NOMO-1 treated with dmso at 0.1 percent for 144 hours (cell line): ENCODE measurements around the gene CCDC13.
A peak's percentile ranks its signal among the peaks of the same experiment; 100 is the strongest.
"Not testable (repeated sequence)": the region's sequence is repeated elsewhere in the genome, so short reads cannot be mapped to it uniquely, and the experiment has no call there.

Experiments used
- DNase-seq: peaks from one replicate; lab custom pipeline; 2025; ENCODE audit not compliant: unreplicated experiment; lab: John Stamatoyannopoulos, UW

CCDC13 gene, protein sequence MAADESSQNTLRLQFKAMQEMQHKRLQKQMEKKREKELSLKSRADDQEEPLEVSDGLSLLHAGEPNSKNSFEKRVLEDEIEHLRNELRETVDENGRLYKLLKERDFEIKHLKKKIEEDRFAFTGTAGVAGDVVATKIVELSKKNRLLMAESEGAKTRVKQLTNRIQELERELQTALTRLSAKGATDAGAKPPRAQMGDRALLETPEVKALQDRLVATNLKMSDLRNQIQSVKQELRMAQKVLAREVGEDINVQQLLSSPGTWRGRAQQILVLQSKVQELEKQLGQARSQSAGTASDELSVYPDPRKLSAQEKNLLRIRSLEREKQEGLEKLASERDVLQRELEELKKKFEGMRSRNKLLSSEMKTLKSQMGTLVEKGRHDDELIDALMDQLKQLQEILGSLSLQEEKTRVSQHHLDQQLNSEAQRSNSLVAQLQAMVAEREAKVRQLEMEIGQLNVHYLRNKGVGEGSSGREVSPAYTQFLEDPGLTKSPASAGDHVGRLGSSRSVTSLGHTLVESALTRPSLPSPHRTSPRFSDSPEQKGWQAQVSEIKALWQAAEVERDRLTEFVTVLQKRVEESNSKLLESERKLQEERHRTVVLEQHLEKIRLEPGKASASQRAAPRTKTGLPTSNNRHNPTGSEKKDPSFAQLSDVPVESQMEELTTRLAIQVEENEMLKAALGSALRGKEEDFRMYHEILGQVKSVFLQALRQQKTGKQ

DNA sequence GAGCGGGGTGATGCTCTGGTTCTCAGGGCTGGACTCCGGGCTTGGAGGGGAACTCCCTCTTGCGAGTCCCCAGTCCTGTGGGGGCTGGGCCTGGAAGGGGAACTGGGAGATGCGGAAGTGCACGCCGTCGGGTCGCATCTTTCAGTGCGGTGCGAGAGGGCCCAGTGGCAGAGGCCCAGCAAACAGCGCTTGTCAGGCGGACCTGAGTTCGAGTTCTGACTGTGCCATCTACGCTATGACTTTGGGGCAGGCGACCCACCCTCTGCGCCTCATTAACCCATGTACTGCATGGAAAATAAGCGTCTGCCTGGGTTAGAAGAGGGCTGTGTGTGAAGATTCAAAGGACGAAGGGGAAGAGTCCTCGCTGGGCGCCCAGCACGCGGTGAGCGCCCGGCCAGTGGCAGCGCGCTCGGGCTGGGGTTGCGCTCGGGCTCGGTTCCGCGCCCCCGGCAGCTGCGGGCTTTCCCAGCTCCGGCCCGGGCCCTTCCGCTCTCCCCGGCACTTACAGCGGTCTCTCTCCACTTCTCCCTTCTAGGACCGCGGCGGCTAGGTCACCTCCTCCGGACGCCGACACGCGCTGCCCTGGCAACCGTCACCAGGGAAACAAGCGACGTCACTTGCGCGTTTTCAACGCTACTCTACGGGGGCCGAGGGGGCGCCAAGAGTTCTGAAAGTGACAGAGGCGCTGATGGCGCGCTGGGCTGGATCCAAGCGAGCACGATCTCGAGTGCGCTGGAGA is at the start of gene CCDC13:
Gene CCDC13 (minus strand): TSS at position 584 of the 739 bp plus-strand sequence. CDS start 14,908 bp downstream, outside the sequence.
- peak; percentile 95 for DNase-seq

DNA sequence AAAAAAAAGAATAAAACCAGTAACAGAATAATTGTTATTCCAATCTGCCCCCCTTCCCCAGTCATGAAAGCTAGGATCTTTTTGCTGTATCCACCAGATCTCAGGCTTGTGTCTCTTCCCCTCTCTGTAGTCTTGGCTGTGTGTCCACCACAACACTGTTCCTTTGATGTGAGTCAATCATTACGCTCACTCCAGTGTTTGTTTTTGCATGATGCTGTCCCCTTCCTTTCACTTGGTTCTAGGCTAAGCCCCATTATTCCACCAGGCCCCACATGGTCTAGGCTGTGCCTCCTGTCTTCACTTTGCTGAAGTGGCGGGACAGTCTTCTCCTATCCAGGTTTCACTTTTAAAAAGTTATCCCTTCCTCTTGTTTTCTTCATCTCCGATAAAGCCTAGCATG is 49.8 kb upstream of the CCDC13 start:
- no peak for DNase-seq

DNA sequence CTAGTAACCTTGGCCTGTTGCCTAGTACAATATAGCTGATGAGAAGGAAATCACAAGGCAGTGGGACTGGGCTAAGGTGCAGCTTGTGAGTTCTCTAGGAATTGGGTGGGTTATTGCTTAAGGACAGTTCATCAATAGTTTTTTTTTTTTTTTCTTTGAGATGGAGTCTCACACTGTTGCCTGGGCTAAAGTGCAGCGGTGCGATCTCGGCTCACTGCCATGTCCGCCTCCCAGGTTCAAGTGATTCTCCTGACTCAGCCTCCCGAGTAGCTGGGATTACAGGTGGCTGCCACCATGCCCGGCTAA is 47.6 kb upstream of the CCDC13 start:
- no peak for DNase-seq

DNA sequence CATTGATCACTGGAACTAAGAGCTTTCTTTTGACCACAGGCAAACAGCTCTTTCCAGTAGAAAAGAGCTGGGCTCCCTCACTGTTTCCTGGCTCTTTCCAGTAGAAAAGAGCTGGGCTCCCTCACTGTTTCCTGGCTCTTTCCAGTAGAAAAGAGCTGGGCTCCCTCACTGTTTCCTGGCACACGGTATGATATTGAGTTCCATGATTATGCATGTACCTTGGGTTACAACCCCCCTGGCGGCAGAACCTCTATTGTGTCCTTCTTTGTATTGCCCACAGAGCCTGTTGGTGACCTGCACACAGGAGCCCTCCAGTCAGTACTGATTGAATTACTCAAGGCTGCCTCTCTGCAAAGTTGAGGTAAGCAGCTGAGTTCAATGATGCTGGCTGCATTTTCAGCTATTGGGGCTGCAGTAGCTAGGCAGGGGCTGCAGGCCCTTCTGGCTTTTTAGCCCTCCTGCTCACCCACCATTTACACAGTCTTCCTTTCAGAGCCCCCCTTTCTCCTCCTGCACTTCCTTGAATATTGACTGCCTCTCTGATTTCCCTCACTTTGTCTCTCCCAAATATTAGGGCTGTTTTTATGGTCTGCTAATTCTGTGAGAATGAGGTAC is 46.4 kb upstream of the CCDC13 start:
- no peak for DNase-seq

DNA sequence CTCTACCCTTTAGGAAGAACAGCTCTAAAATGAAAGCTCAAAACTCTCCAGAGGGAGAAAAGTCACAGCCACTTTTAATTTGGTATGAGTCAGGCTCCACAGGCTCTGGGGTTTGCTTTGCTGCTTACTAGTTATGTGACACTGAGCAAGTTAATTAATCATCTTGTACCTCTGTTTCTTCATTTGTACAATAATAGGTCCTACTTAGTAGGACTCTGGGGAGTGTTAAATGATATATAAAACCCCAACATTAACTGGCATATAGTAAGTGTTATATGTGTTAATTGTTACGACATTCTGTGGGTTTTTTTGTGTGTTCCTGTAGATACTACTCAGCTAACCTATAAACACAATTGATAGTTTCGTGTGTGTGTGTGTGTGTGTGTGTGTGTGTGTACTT is 42.8 kb upstream of the CCDC13 start:
- no peak for DNase-seq

DNA sequence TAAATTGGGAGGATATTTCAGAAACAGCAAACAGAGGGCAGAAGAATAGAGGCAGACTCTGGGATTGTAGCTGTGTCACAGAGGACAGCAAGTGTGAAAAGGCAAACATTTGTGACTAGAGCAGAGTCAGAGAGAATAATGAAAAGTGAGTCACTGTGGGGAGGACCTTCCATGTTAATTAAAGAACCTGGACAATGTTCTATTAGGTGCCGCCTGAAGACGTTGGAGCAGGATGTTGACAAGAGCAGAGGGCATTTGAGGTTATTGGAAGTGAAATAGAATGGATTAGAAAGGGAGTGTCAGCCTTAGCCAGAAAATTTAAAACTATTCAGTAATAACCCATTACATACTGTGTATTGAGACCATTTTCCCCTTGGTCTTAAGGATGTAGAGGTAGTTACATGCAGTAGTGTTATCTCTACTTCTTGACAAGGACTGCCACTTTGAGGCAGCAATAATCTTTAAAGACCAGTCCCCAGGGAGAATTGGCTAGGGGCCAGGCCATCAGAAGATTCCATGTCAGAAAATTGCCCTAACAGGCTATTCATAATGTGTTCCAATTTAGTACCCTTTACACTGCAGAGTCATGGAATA is 42.0 kb upstream of the CCDC13 start:
- DNase-seq: no peak

DNA sequence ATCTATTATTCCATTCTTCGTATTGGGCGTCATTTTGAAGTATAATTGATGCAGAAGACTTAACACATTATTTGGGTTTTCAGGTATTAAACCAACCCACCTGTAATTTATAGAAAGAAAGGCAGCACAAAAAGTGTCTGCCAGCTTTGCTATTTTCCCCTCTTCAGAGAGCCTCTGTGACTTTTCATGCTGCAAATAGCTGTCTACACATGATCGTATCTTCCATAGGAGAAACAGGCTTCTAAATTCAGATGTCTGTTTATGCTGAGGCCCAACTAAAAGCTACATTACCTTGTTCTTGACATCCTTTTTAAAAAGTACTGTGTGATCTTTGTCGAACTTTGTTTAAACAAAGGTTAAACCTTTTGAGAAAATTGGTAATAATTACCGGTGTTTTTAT is 41.2 kb upstream of the CCDC13 start:
- no peak for DNase-seq

DNA sequence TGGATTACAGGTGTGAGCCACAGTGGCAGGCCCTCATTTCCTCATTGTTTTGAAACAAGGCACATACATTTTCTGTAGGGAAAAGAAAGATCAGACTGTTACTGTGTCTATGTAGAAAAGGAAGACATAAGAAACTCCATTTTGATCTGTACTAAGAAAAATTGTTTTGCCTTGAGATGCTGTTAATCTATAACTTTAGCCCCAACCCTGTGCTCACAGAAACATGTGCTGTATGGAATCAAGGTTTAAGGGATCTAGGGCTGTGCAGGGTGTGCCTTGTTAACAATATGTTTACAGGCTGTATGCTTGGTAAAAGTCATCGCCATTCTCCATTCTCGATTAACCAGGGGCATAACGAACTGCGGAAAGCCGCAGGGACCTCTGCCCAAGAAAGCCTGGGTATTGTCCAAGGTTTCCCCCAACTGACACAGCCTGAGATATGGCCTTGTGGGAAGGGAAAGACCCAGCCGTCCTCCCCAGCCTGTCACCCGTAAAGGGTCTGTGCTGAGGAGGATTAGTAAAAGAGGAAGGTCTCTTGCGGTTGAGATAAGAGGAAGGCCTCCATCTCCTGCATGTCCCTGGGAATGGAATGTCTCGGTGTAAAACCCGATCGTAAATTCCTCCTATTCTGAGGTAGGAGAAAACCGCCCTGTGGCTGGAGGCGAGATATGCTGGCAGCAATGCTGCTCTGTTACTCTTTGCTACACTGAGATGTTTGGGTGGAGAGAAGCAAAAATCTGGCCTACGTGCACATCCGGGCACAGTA is 38.2 kb upstream of the CCDC13 start:
- not testable (repeated sequence) for DNase-seq

DNA sequence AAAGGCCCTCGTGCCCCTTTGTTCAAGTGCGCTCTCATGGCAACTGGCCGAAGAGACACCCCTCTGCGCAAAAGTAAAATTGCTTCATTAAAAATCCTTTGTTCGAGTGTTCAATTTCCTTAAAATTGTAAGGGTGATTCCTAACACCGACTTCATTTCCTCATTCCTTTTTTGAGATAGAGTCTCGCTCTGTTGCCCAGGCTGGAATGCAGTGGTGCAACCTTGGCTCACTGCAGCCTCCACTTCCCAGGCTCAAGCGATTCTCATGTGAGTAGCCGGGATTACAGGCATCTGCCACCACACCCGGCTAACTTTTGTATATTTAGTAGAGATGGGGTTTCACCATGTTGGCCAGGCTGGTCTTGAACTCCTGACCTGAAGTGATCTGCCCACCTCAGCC is 37.7 kb upstream of the CCDC13 start:
- not testable (repeated sequence) for DNase-seq

DNA sequence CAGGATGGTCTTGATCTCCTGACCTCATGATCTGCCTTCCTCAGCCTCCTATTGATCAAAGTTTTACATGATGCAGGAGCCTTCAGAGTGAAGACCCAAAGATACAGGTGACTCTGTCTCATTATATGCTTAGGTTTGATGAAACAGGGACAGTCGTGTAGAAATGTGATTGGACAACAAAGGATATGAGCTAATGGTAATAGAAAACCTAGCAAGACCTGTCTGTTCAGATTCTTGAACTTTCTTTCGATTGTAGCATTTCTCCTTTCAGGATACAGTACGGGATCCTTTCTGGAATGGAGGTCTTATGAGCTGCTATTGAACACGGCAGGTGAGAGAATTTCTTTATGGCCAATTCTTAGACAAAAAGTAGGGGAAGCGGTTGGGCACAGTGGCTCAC is 36.1 kb upstream of the CCDC13 start, which contains the start of gene ACKR2:
Gene ACKR2 (plus strand): TSS at position 244 of the 400 bp plus-strand sequence. CDS start 55,058 bp downstream, outside the sequence.
- DNase-seq: no peak

DNA sequence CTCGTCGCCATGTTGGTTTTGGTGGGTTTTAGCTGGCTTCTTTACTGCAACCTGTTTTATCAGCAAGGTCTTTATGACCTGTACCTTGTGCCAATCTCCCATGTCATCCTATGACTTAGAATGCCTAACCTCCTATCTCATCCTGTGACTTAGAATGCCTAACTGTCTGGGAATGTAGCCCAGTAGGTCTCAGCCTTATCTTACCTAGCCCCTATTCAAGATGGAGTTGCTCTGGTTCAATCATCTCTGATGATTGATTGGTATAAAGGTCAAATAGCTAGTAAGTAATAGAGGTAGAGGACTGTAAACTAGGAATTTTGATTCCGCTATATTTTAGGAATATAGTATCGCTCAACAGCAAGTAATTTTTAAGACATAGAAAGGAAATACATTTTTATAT is 34.9 kb upstream of the CCDC13 start:
- DNase-seq: no peak

DNA sequence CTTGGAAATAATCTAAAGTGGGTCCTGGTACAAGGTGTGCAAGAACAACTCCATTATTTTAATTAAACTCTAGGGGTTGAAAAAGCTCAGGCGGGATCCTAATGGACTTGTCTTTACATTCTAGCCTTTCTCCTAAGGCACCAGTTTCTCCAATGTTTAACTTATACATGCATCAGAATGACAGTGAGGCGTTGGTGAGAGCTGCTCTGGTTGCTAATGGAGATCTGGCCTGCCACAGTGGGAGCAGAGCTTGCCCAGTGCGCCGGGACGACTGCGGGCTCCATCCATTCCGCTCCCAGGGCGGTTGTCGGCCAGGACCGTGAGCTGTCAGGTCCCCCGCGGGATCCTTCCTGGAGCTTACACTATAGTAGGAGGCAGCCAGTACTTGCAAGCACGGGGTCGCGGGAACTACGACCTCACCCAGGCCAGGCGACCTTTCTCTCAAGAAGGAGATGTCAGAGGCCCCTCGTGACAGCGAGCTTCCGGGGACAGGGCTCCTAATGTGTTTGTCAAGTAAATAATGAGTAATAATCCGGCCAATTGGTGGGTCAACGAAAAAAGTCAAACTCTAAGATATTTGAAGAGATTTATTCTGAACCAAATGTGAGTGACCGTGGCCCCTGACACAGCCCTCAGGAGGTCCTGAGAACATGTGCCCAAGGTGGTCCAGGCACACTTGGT is 32.2 kb upstream of the CCDC13 start:
- DNase-seq: no peak

DNA sequence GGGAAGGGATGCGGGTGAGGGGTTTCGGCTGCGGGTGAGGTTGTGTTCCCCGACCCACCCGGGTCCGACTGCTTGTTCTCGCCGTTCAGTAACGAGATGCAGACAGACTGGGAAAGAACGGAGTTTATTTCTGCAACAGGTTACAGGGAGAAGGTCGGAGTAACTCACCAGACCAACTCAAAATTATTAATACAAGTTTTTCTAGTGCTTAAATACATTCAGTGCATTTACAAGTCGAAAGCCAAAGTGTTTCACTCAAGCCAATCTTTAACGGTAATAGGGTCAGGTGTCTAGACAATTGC is 31.7 kb upstream of the CCDC13 start:
- DNase-seq: no peak

DNA sequence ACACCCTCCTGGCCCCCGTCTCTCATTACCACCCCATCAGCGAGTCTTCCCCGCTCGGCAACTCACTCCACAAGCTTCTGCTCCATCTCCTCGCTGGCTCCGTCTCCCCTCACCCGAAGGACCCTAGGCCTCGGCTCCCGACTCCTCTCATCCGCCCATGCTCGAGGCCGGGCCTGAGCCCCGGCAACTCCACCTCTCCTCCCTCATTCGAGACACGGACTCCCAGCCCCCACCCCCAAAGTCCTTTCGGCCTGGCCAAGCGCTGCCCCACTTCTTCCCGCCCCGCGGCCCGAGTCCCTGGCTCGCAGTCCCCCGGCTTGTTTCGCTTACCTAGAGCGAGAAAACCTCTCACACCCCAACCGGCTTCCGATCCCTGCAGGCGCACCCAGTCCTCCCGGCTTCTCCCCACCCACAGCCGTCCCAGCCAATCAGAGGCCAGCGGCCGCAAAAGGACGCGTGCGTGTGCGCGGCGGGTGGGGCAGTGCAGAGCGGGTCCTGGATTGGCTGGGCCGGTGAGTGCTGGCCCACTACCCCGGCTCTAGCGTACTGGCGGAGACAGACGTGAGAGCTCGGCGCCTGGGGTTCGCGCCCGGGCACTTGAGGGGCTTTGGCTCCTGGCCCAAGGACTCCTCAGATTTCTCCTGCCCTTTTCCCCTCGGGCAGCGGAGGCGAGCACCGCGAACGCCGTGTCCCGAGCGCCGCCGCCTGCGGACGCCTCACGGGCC is 31.2 kb upstream of the CCDC13 start, which contains the start of gene HIGD1A:
Gene HIGD1A (minus strand): TSS at position 385 of the 725 bp plus-strand sequence. CDS start 10,237 bp downstream, outside the sequence.
- peak; percentile 98 for DNase-seq

DNA sequence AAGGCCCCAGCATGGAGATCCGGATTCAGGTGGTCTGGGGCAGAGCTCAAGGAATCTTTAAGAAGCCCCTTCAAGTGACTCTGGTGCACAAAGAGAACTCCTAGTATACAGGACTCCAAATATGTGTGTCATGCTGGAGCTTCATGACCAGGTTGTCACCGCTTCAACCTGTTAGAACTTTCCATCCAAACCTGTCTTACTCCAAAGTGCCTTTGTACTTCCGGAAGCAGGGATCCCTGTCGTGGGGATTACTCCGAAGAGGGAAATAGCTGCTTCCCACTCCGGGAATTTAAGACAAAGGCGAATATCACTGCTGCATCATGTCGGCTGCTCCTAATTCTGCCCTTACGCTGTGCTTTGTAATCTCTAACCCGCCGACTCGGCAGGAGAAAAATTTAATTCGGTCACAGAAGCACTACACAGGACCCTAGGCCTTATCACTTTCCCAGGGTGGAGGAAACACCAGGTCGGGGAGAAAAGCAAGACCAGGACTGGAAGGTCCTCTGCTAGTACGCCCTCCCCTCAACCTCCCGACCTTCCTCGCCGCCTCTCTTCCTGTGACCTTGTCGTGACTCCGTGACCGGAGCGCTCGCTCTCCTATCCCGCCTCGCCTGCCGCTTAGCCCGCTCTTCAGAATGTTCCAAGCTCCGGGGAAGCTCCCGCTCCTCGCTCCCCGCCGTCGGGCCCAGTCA is 30.5 kb upstream of the CCDC13 start:
- no peak for DNase-seq

DNA sequence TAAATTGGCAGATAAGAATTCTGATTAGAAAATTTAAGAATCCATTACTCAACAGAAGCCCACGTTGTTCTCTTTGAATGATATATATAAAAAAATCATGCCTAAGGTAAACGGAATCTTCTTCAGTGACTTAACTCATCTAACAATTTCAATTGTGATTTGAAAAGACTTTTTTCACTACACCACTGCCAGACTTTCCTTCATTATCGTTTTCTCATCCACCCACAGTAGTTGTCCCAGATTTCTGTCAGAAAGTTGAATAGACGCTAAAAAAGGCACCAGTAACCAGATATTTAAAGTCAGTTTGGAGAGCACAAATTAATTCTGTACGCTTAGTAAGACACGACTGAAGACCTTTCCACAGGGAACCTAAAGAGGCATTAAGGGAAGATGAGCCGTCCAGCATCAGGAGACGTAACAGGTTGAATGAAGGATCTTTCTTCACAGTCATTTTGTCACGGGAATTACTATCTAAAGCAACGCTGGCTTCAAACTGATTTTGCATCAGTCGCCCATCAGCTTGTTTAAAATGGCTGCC is 29.9 kb upstream of the CCDC13 start:
- DNase-seq: no peak

DNA sequence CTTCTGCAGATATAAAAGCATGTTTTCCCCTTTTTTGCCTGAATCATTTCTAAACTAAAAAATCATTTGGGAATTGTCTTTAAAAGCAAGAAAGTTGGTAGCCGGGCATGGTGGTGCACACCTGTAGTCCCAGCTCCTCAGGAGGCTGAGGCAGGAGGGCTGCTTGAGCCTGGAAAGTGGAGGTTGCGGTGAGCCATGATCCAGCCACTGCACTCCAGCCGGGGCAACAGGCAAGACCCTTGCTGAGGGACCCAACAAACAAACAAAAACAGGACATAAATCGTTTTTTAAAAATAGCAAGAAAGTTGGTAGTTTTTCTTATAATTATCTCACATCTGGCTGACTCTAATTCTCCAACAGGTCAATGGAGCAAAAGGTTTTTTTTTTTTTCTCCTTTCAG is 28.7 kb upstream of the CCDC13 start:
- DNase-seq: no peak

DNA sequence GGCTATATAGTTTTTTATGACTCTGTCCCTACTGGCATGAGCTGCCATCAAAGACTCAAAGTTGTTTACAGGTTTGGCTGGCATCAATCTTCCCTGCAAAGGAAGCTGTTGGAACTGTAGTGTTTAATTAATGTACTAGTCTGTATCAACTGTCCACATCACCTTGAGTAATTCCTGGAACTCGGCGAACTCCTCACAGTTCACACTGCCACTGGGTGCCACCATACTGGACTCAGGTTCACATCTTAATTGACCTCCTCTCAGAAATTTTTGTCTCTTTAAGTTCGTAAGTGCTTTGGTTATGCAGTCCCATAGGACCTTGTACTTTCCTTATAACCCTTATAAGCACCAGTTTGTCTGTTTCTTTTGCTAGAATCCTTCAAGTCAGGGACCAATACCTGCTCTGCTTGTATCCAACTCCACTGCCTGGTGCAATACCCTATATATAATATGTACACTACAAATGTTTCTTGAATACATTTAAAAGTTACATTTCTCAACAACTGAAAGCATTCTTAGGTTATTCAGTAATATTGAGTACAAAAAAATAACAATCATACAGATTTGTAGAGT is 28.1 kb upstream of the CCDC13 start:
- DNase-seq: no peak
